Activated CD4-positive, alpha-beta T cell treated with anti-CD3 and anti-CD28 coated beads, Interleukin-2, amount 50 U/mL, for 1 hour (primary cell): ENCODE measurements around the gene DDX17.
A peak's percentile ranks its signal among the peaks of the same experiment; 100 is the strongest.
"Not testable (repeated sequence)": the region's sequence is repeated elsewhere in the genome, so short reads cannot be mapped to it uniquely, and the experiment has no call there.

Experiments
- DNase-seq: peaks from one replicate; pipeline ENCODE4 v3.0.0-alpha.2; 2020

The DDX17 gene

DNA sequence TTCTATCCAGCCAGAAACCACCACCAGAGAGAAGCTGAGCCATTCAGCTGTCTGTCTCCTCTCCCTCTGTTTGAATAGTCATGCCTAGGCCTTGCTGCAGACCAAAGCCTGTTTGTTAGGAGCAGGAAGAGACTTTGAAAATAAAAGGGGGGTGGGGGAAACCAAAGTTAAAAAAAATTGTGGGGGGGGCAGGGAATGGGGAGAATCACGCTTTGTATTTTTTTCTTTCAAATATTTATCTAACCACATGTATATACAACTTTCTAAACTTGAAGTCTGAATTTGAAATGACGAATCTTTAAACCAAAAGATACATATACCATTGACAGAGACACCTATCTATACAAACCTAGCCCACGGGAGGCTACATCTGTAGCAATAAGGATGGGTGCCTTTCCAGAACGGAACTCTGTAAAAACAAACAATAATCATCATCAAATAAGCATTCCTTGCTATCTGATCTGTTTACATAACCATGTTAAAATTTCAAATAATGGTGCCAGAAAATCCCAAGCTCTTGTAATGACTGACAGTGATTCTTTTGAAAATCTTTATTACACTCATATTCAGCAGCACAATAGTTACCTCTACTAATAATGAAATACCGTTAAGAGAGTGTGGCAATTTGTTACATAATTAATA is 14.3 kb downstream of the DDX17 start:
- DNase-seq, result no peak

DNA sequence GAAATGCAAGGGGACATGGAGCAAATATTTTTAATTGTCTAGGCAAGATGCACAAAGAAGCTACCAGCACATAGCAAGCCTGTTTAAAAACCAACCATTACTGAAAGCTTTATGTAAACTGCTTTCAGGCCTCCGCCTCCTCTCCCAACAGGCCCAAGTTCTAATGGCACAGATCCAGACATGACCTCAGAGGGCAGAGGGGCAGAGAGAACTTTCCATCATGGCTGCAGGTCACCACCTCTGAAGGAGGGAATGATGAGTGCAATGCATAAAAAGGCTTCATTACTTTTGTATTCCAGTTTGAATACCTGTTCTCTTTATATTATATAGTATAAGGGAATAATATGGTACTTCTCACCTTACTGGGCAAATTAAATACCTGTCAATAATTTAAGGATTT is 15.2 kb downstream of the DDX17 start:
- no peak for DNase-seq

DNA sequence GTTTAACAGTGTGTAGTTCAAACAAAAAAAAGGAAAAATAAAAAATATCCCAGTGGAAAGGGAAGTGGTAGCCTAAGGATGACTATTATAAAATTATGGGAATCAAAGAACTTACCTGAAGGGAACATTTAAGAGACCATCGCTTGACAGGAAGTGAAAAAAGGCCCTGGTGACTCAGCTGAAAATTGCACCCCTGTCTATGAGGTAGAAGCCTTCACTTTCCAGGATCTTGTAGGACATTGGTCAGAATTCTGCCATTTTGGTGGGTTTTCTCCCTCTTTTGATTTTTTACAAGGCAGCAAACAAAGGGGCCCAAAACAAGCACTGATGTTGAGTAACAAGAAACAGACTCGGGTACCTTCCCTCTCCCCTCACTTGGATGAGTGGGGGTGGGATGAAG is 15.6 kb downstream of the DDX17 start:
- DNase-seq, result no peak

DNA sequence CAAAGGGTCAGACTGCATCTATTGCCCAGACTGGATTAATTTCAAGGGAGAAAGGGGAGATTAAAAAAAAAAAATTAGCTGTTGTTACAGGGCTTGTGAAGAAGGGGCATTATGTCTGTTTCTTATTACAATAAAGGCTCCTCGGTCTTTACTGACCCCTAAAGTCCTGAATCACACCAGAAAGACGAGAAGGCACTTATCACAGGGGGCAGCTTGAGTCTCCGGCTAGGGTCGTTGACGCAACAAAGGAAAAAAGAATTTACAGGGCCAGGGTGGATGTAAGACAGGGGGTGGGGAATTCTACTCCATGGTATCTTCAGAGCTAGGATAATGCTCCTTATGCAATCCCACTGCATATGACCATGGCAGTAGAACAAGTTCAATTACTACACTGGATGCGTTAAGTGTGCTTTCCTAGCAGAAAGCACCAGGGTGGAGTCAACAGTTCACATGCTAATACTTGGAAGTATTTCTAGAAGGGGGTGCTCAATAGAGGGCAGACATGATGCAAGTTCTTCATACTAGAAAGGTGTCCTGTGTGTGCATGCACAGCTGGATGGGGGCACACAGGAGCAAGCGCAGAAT is 16.5 kb downstream of the DDX17 start:
- DNase-seq, result no peak

DNA sequence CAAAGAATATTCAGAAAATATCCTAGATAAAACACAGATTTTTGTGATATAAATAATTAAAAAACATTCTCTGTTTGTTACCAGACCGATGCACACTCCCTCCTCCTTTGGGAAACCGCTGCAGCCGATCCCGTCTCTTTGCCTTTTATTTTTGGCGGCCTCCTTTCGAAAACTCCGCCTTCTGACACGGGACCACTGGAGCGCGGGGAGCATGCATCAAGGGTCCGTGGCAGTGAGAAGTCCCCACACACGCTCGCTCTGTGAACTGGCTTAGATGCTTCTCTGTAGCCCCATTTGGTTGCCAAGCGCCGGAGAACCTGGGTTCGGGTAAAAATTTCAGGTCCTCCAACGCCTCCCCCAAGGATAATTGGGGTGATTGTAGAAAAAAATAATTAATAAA is 17.0 kb downstream of the DDX17 start:
- no peak for DNase-seq

DNA sequence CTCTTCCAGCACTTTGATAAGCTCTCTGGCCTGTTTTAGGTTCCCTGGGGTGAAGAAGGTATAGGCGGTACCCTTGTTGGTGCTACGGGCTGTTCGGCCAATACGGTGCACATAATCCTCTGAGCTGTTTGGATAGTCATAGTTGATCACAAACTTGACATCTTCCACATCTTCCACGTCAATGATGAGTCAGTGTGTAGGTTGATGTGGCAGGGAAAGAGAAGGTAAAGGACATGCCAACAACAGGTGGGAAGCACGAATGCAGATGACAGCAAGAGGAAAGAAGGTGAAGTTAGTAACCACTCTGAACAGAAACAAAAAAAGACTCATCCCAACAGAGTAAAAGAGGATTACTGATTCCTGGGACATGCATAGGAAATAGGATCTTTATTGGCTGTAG is 18.2 kb downstream of the DDX17 start:
- no peak for DNase-seq

DNA sequence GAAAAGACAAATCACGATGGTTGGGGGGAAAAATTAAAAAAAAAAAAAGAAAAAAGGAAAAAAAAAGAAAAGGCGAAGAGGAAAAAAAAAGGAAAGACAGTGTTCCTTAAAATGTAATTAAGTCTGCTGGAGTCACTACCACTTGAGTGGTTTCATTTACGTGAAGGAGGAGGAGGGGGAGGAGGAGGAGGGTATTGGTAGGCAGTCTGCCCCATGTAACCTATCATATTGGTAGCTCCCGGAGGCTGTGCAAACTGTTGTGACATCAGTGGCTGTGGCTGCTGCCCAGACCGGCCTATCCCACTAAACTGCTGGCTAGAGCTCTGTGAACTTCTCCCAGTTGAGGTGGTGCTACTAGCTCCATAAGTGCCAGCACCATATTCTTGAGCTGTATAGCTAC is 20.3 kb downstream of the DDX17 start:
- no peak for DNase-seq

DNA sequence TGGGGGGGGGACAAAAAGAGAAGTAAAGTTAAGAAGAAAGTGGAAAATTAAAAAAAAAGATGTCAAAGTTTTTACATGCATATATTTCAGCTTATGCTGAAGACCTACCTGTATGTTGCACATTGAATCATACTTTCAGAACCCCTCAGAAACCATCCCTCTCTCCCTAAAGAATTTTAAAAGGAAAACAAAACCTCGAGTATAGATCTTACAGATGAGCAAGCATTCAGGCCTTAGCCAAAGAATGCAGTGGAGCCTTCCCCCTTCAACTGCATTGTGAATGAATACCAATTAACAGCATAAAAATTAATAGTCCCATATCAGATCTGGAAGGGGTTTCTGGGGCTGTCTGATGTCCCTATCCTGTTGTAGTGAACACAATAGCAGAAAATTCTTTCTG is 21.9 kb downstream of the DDX17 start:
- DNase-seq, result no peak

DNA sequence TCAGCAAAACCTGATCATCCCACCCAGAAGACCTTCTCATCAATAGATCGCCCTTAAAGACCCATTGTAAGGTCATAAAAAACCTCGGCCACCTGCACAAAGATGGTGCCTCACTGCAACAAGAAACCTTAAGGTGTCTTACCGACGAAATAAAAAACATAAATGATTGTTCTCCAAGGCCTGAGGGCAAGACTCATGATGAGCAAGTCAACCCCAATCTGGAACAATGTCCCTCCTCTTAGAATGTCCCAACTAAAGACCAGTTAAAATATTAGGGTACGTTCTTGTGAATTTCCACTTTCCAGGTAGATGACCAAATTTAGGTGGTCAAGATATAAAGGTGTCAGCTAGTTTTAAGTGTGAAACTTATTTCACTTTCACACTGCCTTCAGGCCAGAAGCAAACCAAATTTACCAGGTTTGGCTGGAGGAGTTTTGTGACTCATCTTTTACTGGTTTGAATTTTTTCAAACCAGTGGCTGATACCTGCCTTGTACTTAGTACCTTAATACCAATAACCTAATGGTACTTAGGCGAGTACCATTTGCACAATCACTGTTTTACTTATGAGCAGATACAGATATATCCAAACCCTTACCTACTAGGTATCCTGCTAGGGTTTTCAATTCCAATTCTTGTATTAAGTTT is 23.3 kb downstream of the DDX17 start:
- no peak for DNase-seq

DNA sequence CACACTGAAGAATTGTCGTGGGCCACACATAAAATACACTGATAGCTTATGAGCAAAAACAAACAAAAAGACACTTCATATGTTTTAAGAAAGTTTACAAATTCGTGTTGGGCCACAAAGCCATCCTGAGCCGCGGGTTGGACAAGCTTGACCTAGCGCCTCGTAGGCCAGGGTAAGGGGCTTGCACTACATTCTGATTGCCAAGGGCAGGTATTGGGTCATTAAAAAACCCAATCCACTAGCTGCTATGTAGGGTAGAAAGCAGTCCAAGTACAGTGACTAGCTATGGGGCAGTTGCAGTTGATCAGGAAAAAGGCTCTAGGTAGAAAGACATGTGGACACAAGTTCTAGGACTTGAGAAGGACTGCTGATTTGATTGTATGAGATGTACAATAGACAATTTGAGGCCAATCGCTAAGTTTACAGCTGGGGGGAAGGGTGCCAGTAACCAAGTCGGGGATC is 24.2 kb downstream of the DDX17 start:
- DNase-seq, result no peak

DNA sequence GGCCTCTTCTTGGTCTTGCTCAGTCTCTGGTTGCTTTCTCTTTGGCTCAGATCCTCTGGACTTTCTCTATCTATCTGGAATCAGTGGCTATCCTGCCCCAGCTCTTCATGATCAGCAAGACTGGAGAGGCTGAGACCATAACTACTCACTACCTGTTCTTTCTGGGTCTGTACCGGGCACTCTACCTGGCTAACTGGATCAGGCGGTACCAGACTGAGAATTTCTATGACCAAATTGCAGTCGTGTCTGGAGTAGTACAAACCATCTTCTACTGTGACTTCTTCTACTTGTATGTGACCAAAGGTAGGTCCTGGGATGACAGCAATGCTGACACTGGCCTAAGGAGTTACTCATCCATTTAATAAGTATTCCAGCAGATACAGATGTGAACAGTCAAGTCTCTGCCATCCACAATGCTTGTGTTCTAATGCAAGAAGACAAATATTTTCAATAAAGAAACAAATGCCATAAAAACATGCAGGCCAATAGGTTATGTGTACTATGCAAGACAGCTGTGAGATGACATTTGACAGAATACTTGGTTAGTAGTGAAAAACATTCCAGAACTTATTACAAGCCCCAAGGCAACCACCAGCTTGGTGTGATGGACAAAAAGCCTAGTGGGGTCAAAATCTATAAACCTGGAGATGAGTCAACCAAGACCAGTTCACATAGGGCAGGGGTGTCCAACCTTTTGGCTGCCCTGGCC is 24.8 kb downstream of the DDX17 start:
- DNase-seq, result no peak

DNA sequence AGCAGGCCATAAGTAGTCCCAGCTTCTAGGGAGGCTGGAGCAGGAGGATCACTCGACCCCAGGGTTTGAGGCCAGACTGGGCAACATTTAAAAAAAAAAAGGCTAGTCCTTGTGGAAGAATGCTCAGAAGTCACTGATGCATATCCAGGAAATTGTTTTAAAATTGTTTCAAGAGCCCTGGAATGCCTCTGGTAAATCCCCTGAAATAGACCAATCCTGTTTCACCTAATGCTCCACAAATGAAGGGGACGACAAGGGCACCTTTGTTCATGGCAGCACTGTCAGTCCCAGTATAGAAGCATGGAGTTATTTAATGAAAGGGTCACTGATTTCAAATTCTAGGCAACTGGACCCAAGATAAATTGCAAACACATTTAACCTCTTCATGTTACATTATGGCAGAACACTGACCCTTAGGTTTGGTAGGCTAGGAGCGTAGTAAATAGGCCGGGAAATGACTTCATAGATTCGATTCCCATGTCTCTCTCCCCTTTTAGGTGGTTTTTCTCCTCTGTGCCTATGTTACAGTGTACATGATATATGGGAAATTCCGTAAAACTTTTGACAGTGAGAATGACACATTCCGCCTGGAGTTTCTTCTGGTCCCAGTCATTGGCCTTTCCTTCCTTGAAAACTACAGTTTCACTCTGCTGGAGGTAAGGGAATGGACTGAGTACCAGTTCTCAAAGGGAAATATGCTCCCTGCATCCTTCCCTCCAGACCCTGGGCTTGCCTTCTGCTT is 26.8 kb downstream of the DDX17 start:
- DNase-seq, result no peak

DNA sequence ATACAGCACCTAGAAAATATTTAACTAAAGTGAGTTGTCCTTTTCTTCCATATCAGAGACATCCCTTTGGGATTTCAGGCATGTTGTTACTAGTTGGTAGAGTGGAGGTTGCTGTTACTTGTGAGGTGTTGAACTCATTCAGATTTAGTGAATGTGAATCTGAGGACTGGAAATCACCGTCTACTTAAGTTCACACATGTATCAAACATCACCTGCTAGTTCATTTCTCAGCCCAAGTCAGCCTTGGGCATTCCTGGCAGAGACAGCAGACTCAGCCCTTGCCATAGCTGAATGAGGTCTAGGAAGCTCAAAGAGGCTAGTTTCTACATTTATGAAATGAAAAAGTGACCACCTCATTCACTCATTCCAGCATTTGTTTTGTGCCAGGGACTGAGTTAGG is 28.5 kb downstream of the DDX17 start:
- no peak for DNase-seq

DNA sequence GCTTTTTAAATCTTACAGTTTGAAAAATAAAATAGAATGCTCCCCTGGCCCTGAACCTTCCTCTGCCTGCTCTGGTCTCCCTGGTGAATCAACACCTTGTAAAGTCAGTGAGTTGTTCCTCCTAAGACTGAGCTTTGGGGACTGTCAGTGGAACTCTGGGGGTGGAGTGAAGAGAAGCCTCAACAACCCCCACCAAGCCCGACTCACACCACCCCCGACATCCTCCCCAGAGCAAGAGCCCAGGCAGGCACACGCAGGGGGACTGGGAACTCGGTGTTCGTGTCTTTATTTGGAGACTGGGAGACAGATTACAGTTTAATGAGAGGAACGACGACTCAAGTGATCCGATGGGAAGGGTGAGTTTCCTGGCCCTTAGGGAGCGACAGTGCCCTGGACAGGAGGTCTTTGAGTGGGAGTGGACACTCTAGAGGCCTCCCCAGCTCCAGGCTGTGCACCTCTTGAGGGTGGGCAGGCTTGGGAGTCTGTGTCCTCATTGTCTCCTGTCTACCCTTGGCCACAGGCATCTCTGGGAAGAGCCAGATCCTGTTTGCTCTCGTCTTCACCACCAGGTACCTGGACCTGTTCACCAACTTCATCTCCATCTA is 32.0 kb downstream of the DDX17 start:
- no peak for DNase-seq

DNA sequence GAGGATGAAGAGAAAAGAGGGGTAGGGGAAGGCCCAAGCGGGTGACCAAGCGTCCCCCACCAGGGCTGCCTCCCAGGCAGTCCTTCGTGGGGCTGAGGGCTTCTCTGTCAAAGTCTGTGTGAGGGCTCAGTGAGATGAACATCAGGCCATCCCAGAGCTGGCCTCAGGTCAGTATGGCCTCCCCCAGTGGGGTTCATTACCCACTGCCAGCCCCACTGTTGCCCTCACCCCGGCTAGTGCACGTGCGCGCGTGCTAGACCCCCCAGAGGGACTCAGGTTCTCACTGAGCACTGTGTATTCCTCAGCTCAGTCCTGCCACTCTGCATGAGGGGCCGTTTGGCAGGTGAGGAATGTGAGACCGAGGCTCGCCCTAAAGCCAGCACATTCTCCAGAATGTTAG is 34.9 kb downstream of the DDX17 start:
- DNase-seq, result no peak

DNA sequence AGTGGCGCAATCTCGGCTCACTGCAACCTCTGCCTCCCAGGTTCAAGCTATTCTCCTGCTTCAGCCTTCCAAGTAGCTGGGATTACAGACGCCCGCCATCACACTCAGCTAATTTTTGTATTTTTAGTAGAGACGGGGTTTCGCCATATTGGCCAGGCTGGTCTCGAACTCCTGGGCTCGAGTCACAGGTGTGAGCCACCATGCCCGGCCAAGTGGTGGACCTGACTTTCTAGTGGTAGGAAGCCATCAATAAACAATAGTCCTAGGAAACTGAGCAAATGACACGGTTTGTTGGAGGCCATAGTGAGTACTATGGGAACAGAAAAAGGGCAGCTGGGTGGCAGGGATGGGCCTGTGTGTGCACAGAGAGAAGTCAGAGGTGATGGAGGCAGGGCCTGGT is 35.9 kb downstream of the DDX17 start:
- DNase-seq, result not testable (repeated sequence)

DNA sequence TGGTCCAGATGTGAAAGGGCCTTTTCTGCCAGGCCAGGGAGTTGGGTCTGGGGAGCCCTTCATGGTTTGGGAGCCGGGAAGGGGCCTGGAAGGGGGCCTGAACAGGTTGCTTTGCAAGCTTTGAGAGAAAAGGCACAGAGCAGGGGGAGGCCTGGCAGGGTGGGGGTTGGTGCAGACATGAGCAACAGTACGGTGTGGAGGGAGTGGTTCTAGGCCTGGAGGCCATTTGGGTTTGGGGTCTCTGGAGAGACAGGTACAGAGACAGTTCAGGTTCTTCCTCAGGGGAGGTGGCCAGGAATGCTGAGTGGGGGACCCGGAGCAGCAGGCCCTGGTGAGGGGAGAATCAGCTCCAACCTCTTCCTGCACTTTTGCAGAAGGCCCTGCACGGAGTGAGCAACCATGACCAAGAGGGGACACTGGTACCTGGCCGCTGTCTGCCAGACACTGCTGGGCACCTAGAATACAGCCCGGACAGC is 36.8 kb downstream of the DDX17 start:
- no peak for DNase-seq

DNA sequence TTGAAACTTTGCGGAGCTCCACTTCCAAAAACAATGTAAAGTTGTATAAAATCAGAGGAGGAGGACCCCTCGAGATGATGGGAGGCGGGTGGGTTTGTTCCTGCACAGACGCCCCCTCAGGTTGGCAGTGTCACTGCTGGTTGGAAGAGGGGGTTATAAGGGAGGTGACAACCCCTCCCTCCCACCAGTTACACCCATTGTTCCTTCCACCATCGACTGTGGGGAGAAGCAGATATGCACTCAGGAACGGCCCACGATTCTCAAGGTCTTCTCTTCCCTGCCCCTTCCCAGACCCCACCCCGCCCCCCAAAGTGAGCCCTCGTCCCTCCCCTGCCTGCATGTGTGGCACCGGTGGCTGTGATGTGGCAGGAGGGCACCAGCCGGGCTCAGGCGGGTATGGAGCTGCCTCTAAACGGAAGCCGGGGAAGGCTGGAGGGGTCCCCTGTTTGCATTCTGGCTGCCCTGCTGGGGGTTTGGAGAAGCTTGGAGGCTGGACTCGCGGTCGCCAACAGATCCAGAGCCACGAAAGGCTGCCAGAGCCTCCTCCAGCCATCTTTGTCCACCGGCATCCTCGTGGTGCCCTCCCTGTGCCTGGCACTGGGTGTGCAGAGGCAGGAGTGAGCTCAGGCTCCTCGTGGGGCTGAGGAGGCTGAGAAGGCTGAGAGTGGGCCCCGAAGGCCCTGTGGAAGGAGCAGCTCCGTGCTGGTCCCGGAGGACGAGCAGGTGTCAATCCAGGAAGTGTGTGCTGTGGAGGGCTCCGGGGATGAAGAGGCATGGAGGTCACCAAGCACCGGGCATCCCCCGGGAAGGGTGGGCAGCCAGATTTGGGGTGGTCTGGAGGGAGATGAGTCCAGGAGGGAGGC is 37.4 kb downstream of the DDX17 start:
- no peak for DNase-seq

DNA sequence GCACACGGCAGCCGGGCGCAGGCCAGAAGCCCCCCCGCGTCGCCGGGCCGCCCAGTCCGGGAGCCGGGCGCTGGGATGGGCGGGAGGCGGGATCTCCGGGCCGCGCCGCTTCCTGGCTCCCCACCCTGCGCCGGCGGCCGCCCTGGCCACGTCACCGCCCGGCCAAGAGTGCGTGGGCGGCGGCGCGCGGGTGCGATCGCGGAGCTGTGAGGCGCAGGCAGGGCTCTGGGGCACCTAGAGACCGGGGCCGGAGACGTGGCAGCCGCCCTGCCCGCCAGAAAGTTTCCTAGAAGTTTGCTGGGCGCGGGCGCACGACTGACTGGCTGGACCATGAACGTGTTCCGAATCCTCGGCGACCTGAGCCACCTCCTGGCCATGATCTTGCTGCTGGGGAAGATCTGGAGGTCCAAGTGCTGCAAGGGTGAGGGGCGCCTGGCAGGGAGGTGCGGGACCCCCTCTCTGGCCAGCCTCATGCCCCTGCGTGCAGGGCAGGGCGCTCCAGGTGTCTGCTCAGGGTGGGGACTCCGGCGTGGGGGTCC is 38.1 kb downstream of the DDX17 start, which contains the start of gene KDELR3:
Gene KDELR3, plus strand, starts transcription at position 193 of the 539 bp plus-strand sequence. Its CDS starts 138 bp downstream, at position 331.
- peak; percentile 26 for DNase-seq

DNA sequence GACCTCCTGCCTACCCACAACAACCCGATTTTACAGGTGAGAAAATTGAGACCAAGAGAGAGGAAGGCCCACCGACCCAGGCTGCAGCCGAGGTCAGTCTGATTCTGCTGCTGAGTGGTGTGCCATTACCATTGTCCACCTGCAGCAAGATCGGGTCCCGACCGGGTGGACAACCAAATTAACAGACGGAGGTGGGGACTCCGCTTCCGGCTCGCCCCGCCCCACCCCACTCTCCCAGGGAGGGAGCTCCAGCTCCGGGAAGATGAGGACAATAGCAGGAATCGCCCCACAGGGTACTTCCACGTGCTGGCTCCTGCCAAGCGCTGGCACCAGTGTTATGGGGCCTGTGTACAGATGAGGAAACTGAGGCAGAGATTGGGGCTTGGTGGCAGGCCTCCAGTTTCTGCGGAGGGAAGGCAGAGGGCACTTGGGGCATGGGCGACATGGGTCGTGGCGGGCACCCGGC is 38.6 kb downstream of the DDX17 start:
- DNase-seq, result no peak
